ENCODE data around the gene OTOP2.

Gene OTOP2

GRCh38 chr17:74975943-74976342 lies 51.9 kb downstream of the OTOP2 start:
- DNase-seq = no peak

GRCh38 chr17:74977802-74978201 lies 53.7 kb downstream of the OTOP2 start:
- no peak for DNase-seq

GRCh38 chr17:74978240-74978639 lies 54.2 kb downstream of the OTOP2 start:
- no peak for DNase-seq

GRCh38 chr17:74979408-74980146 lies 55.5 kb downstream of the OTOP2 start:
- DNase-seq = no peak

- no peak for DNase-seq
These were observed 57.4 kb downstream of the OTOP2 start for GRCh38 chr17:74981318-74981978.

GRCh38 chr17:74981979-74982662 lies 58.0 kb downstream of the OTOP2 start:
- peak; percentile 73 for DNase-seq

GRCh38 chr17:74982663-74983313 lies 58.7 kb downstream of the OTOP2 start:
- peak; percentile 23 for DNase-seq
